Activated CD8-positive, alpha-beta memory T cell treated with anti-CD3 and anti-CD28 coated beads for 36 hours (primary cell): ENCODE results near the gene AFTPH. TPM values are rescaled to one million over a fixed set of nuclear protein-coding genes. Genes with fewer than 3 reads are reported as not detected.

Experiments used
- CTCF ChIA-PET: fragments of 350-600 bp; sonication (Branson Sonifier 250); formaldehyde crosslinking; loops from one replicate; lab custom pipeline; 2021; ENCODE audit warnings: antibody characterized with exemption; lab: Charles Lee
- POLR2A ChIA-PET: fragments of 350-600 bp; sonication (Branson Sonifier 250); formaldehyde crosslinking; loops from one replicate; lab custom pipeline; 2021; ENCODE audit warnings: antibody characterized with exemption; lab: Charles Lee
- total RNA-seq, 2 experiments: library from RNA; stranded (reverse); gene quantifications; one replicate each; pipeline ENCODE4 v1.2.3, GENCODE V29; 2021

AFTPH gene
- total RNA-seq: 10 to 100 TPM; 37.0 to 39.4 TPM

DNA sequence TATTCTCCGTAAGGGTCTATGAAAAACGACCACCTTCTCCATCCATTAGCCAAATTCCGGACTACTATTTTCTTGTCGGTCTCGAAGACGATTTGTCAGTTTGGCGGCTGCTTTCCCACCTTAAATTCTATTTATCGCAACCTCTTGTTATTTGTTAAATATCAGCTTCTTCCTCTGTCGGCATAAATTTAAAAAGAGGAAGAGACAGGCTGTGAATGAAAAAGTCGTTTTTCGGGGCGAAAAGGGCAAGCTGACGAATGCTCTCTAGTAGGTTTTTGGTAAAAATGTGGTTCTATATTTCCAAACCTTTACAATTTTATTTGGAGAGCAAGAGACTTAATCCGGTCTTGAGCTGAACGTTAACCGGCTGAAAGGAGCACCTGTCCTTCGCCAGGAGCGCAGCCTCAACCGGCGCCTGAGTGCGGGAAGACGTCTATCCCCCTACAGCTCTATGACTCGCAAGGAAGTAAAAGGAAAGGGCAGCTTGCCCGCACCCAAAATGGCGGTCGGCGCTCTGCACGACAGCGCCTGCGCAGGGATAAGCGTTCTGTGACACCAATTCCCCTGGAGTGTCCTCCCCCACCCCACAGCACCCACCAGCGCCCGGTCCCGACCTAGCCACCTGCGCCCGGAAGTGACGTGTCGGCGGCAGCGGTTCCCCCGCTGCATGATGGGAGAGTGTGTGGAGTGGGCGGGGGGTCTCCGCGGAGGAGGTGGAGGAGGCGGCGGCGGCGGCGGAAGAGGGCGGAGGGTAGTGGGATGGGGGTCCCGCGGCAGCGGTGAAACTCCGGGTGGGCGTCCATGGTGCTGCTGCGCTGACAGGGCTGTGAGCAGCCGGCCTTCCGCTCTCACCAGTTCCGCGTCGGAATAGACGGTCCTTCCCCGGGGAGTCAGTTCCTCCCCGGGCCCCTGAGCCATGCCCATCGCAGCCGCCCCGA, at the start of gene AFTPH:
Gene AFTPH, plus strand, starts transcription at position 663 of the 938 bp plus-strand sequence. CDS start 27,147 bp downstream, outside the sequence.
- POLR2A ChIA-PET: interaction anchor here (0.6 to 2.4 kb wide), 9 partner anchors 10 to 704 kb away, joined by 3 to 19 read pairs (median 4); partner anchors contain the start of gene ACTR2
- CTCF ChIA-PET: interaction anchor here (0.6 to 3.2 kb wide), 15 partner anchors 10 to 349 kb away, joined by 3 to 16 read pairs (median 4); no protein-coding TSS in a partner anchor

GRCh38 chr2:64474636-64475035, 49.5 kb upstream of the AFTPH start:
- ChIA-PET CTCF (no interaction called here), POLR2A (no interaction called here)

DNA sequence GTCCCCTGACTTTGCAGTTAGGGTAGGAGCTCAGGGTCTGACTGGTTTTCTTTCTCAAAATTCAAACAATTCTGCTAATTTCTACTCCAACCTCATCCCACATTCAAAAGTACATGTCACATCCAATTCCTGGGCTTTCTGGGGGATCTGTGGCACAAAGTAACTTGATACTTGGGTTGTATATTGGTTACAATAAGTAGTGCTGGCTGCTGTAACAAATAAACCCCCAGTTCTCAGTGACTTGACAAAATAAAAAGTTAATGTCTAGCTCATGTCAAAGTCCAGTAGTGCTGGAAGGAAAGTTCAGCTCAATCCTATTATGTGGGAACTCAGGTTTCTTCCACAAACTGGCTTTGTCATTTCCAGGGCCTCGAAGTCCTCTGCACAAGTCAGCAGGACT, 47.1 kb upstream of the AFTPH start:
- ChIA-PET POLR2A (no interaction called here), CTCF (no interaction called here)

- ChIA-PET POLR2A (no interaction called here), CTCF (interaction anchor here (0.6 kb wide), 1 partner anchor 87 kb away, joined by 3 read pairs; no protein-coding TSS in a partner anchor)
Measured at GRCh38 chr2:64477979-64478378, 46.1 kb upstream of the AFTPH start.

DNA sequence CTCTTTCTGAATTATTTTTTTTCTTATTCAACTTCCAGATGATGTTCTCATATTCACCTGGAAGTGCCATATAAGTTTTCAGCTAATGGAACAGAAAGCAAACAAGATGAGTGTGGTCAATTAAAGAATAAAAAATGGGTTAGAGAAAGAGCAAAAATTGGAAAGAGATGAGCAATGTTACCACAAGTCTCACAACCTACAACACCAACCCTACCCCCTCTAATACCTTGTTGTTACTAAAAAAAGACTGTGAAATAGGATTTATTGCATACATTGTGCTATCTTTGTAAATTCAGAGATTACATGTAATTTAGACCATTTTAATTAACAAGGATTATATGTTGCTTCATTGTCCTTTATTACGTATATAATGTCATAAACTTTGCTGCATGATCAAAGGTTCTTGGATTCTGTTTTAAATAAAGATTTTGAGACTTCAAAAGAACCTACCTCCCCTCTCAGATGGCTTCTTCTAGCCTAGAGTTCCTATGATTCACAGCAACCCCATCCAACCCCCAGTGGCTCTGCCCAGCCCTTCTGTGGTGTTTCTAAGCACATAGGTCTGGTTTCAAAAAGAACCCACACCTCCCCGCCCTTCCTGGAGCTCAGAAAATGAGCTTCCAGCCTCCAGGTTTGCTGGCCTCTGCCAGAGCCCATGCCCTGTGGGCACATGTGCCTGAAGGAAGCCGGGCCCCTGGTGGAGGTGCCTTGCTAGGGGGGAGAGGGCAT, 45.5 kb upstream of the AFTPH start:
- CTCF ChIA-PET: interaction anchor here (0.6 to 1.2 kb wide), 2 partner anchors 86 to 136 kb away, joined by 3 read pairs; no protein-coding TSS in a partner anchor
- POLR2A ChIA-PET: no interaction called here

- CTCF ChIA-PET: interaction anchor here (0.7 to 2.4 kb wide), 3 partner anchors 8 to 148 kb away, joined by 3 to 9 read pairs (median 3); no protein-coding TSS in a partner anchor
- POLR2A ChIA-PET: no interaction called here
Measured at GRCh38 chr2:64479259-64480117, 44.6 kb upstream of the AFTPH start.

- ChIA-PET POLR2A (no interaction called here), CTCF (interaction anchor here (1.0 to 2.4 kb wide), 3 partner anchors 22 to 151 kb away, joined by 4 to 9 read pairs (median 6); no protein-coding TSS in a partner anchor)
Measured at GRCh38 chr2:64481665-64482064, 42.5 kb upstream of the AFTPH start.

GRCh38 chr2:64482243-64482642, 41.9 kb upstream of the AFTPH start:
- POLR2A ChIA-PET: no interaction called here
- CTCF ChIA-PET: interaction anchor here (1.0 to 1.3 kb wide), 2 partner anchors 22 to 151 kb away, joined by 4 to 6 read pairs; no protein-coding TSS in a partner anchor

DNA sequence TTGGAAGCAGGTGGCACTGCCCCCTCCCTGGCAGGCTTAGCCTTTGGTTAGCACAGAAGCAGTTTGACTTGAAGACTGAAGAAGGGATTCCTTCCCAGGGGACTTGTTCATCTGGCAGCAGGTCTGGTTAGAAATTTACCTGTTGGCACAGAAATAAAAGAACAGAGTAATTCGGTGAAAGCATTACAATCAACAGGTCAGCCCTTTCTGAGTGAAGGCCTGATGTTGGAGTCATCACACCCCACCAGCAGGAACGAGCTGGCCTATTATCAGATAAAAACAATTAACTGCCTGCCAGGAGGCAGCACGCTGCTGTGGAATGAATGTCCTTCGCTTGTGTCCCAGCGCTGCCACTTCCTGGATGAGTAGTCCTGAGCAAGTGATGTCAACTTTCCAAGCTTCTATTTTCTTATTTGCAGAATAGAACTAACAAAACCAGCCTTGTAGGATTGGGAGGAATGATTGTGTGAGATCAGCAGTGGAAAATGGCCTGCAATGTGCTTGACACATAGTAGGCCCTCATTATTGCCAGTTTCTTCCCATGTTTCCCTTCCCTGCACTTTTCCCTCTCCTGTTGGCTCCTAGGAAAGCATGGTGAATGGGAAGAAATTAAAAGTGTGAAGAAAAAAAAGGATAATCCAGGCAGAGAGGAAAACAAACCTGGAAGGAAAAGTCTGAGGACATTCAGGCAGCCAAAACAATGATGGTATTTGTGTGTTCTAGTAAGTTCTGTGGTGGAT, 41.2 kb upstream of the AFTPH start:
- POLR2A ChIA-PET: no interaction called here
- CTCF ChIA-PET: interaction anchor here (1.3 kb wide), 1 partner anchor 152 kb away, joined by 6 read pairs; no protein-coding TSS in a partner anchor

GRCh38 chr2:64485331-64485730, 38.8 kb upstream of the AFTPH start:
- CTCF ChIA-PET: interaction anchor here (1.9 to 2.4 kb wide), 2 partner anchors 13 to 154 kb away, joined by 5 to 9 read pairs; no protein-coding TSS in a partner anchor
- POLR2A ChIA-PET: no interaction called here

DNA sequence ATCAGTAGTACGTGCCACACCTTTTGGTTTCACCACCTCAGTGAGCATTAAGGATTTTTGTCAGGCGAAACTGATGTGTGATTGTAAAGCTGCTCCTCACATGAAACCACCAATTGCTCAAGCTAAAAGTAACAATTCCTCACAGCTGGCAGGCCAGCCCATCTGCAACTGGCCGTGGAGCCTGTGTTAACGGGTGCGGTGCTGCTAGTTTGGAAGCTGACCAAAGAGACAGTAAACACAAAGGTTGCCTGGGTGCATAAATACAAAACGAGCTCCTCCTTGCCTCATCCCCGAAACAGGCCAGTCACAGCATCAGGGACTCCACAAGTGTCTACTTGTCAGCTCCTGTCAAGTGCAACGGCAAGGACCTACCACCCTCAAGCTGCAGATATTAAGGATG, 38.2 kb upstream of the AFTPH start:
- ChIA-PET CTCF (interaction anchor here (1.9 to 2.4 kb wide), 2 partner anchors 12 to 155 kb away, joined by 5 to 9 read pairs; no protein-coding TSS in a partner anchor), POLR2A (no interaction called here)

DNA sequence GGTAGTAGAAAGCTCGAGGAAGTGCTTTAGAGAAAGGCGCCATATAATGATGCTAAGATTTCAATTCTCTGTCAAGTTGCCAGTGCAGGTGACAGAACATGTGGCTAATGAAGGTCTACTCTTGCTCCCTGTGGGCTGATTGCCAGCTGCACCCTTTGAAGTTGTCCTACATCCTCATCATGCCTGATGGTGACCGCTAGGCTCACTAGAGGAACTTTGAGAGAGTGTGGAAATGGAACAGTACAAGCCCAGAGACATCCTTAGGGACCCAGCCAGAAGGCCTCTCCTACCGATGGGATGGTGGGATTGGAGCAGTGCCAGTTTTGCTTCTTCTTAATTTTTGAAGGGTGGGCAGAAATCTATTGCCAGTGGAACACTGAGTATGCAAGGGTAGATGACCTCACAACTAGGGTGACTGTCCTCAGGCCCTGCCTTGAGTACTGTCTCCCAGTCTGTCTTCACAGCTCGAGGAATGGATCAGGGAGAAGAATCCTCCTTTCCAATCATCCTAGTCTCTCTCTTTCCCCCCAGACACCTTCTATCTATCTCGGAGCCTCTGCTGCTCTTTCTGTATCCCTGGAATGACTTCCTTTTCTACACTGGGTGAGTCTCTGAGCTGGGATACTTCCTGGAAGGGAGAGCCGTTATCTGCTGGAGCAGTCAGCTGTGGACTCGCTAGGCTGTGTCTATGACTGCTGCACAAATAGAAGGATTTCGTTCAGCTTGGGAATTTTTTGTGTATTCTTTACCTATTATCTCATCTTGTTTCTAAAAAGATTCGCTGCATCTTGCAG, 36.7 kb upstream of the AFTPH start:
- POLR2A ChIA-PET: no interaction called here
- CTCF ChIA-PET: interaction anchor here (0.6 to 4.4 kb wide), 19 partner anchors 8 to 439 kb away, joined by 3 to 87 read pairs (median 4); no protein-coding TSS in a partner anchor

DNA sequence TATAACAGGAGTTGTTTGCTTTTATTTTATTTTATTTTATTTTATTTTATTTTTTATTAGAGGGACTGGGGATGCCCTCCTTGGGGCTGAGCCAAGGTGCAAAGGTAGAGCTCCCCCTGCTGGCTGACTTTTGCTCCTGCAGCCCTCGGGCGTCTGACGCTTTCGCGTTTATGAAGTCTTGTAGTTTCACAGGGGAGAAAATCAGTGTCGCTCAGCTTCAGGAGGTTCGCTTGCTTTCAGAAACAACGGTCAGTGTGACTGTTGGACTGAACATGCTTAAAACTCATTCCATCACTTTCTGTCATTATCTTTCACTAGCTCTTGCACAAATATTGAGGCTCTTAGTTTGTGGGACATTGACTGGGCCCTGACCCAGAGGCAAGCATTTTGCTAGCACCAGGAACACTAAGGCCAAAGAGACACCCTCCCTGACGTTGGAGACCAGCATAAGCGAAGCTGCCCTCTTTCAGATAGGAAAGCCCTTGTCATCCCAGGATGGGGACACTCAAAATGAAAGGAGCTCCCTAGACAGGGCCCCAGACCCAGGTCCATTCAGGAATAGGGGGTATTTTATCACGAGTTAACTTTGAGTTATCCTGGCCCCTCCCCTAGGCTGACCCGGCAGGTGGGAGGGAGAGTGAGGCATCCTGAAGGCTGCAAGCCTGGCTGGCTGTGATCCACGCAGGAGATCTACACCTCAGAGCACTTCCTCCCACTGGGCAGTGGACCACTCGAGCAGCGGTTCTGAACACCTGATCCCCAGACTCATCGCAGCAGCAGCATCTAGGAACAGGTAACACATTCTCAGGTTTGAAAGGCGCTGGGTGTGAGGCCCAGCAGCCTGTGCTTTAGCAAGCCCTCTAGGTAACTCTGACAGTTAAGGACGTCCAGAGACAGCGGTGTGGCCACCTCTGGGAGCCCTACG, 35.8 kb upstream of the AFTPH start:
- ChIA-PET CTCF (interaction anchor here (0.6 to 4.4 kb wide), 19 partner anchors 8 to 440 kb away, joined by 3 to 87 read pairs (median 4); no protein-coding TSS in a partner anchor), POLR2A (interaction anchor here (0.5 to 0.6 kb wide), 2 partner anchors 73 to 126 kb away, joined by 3 read pairs; no protein-coding TSS in a partner anchor)

DNA sequence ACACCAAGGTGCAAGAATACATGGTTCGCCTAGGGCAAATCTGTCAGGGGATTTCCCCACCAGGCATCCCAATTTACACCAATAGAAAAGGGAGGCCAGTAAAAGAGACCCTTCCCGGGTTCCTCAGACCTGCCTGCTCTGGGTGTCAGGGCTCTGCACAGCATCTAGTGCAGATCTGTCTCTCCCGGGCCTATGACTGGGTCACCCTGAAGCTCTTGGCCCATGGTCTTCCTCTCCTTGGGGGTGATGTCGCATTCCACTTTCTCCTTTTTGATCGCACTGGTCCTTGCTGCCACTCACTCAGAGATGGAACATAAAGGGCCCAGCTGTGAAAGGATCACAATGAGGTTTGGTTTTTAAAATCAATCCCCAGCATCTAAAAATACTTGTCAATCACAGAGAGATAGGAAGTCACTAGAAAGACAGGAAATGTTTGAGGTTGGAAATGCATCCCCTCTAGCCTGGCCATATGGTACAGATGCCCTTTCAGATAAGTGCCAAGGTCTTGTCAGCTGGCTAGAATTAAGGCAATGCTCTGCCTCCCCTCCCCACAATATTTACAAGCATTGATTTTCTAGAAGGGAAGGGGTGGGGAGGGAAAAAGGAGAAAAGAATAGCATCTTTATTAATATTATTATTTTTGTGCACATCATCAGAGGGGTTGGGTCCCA, 34.9 kb upstream of the AFTPH start:
- ChIA-PET CTCF (interaction anchor here (0.6 to 4.4 kb wide), 2 partner anchors 69 to 159 kb away, joined by 3 to 87 read pairs; no protein-coding TSS in a partner anchor), POLR2A (interaction anchor here (0.5 kb wide), 1 partner anchor 125 kb away, joined by 3 read pairs; no protein-coding TSS in a partner anchor)

GRCh38 chr2:64491426-64491825, 32.7 kb upstream of the AFTPH start:
- CTCF ChIA-PET: no interaction called here
- POLR2A ChIA-PET: no interaction called here
